Spinal cord (tissue), 10 donors: ENCODE data around the gene PPFIA3. TPM values are rescaled to one million over a fixed set of nuclear protein-coding genes. Genes with fewer than 3 reads are reported as not detected.
A peak's percentile ranks its signal among the peaks of the same experiment; 100 is the strongest.
"Not testable (repeated sequence)": the region's sequence is repeated elsewhere in the genome, so short reads cannot be mapped to it uniquely, and the experiment has no call there.

Experiments used
- DNase-seq, 6 donors: peaks; one replicate each; pipeline versions ENCODE4 v3.0.0 to v3.0.0-alpha.2; 2013 to 2015; ENCODE audit warnings: low spot score in 6 of 6, low read depth in 4 of 6
- H3K27ac ChIP-seq: one replicate; pipeline ENCODE4 v1.5.1; 2013; ENCODE audit warnings: low read depth, low read length, control low read depth
- H3K27me3 ChIP-seq: one replicate; pipeline ENCODE4 v1.6.1; 2013; ENCODE audit warnings: low read length; ENCODE audit not compliant: control insufficient read depth, insufficient read depth
- H3K36me3 ChIP-seq: one replicate; pipeline ENCODE4 v1.6.1; 2013; ENCODE audit warnings: low read length; ENCODE audit not compliant: control insufficient read depth, insufficient read depth
- H3K4me1 ChIP-seq: one replicate; pipeline ENCODE4 v1.6.1; 2013; ENCODE audit warnings: low read length; ENCODE audit not compliant: control insufficient read depth, insufficient read depth
- H3K4me3 ChIP-seq: one replicate; pipeline ENCODE4 v1.5.1; 2013; ENCODE audit warnings: low read depth, low read length, control low read depth
- H3K9me3 ChIP-seq: one replicate; pipeline ENCODE4 v1.6.1; 2013; ENCODE audit warnings: low read length; ENCODE audit not compliant: control insufficient read depth, insufficient read depth
- WGBS: methylation state at CpG from one replicate; pipeline ENCODE4 v1.1.5; 2013; ENCODE audit warnings: missing lambda C conversion rate; ENCODE audit not compliant: insufficient coverage; 5-methylcytosine and 5-hydroxymethylcytosine counted together
- long read RNA-seq, 4 donors: transcript quantifications; one replicate each; lab custom pipeline, GENCODE V29; 2026
- polyA plus RNA-seq, 2 donors: library from polyadenylated mRNA; unstranded; fragments of 120-200 nt; gene quantifications; one replicate each; pipeline ENCODE4 v1.2.1, GENCODE V29; 2013; ENCODE audit not compliant: insufficient read length in 2 of 2
- total RNA-seq, 2 donors: library from RNA; depleted of rRNA in 1 of 2; stranded (reverse); fragments of 120-200 nt in 1 of 2; fragments of >200 nt in 1 of 2; gene quantifications; one replicate each; pipeline versions ENCODE4 v1.2.3 to v1.2.4, GENCODE V29; 2013 to 2014
- donor health status: healthy.

Gene PPFIA3
- total RNA-seq (10 to 100 TPM; 21.1 to 29.0 TPM), polyA plus RNA-seq (10 to 100 TPM; 83.1 to 92.2 TPM)
- long read RNA-seq, donor 1, full-length matches to known transcripts, result 8 of 8 reads
- long read RNA-seq, donor 1, partial matches to known transcripts, result 0 of 8 reads
- long read RNA-seq, donor 1, other reads (novel, unspliced or antisense), result 0 of 8 reads
- long read RNA-seq, donor 2, partial matches to known transcripts, result 0 of 1 reads
- long read RNA-seq, donor 2, other reads (novel, unspliced or antisense), result 0 of 1 reads
- long read RNA-seq, donor 3, partial matches to known transcripts, result 0 of 2 reads
- long read RNA-seq, donor 3, other reads (novel, unspliced or antisense), result 0 of 2 reads
- long read RNA-seq, donor 4, partial matches to known transcripts, result 0 of 2 reads
- long read RNA-seq, donor 4, other reads (novel, unspliced or antisense), result 0 of 2 reads

DNA sequence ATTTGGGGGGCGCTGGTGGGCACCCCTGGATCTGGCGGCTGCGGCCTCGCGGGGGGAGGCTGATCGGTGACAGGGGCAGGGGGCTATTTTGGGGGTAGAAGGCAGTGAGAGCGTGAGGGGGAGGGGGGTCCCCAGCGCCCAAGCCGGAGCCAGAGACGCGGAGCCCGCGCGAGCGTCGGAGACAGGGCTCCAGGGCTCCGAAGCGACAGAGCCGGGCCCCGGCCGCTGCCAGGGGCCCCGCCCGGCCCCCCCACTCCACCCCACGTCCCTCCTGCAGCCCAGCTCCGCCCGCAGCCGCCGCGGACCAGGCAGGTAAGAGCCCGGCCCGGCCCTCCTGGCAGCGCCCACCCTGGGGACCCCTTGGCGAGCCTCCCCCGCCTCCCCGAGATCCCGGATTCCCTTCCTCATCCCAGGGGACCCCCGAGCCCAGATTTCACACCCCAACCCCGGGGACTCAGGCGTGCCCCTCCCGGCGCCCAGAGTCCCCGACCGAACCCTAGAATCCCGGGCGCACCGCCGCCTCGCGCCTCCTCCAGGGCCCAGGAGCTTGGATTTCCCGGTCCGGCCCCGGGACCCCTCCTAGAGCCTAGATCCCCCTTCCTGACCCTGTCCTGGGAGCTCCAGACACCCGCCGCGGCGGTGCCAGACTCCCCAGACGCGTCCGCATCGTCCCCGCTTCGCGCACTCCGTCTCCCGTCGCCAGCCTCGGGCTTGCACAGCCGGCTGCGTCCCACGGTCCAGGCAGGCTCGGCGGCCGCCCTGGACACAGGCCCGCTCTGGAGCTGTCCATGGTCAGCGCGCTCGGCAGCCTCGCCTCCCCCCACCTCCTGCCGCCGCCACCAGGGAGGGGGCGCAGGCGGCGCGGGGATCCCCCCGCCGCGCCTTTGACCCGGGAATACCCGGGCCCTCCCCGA, at the start of gene PPFIA3:
Gene PPFIA3 (plus strand): TSS at position 134 of the 914 bp plus-strand sequence. CDS start 8,330 bp downstream, outside the sequence.
- H3K36me3 ChIP-seq, result peaks cover 18% of the 10 kb centered on the region
- peaks cover 5% of the 10 kb centered on the region for H3K27me3 ChIP-seq
- H3K9me3 ChIP-seq, result no peaks in the 10 kb centered on the region
- H3K27ac ChIP-seq, result peak within 1 kb of the TSS; percentile 93
- H3K4me1 ChIP-seq, result peaks cover 42% of the 10 kb centered on the region
- peak within 1 kb of the TSS; percentile 71 for H3K4me3 ChIP-seq
- peak in 2 of 6 donors; percentile 49 to 68 for DNase-seq
- under 1% methylated on average over 83 of the region's 90 CpGs for WGBS

GRCh38 chr19:49070416-49070815, 48.9 kb upstream of the PPFIA3 start:
- H3K4me1 ChIP-seq, result peaks cover 2% of the 10 kb centered on the region
- DNase-seq, result no peak
- H3K36me3 ChIP-seq, result no peaks in the 10 kb centered on the region
- 91% methylated on average over 19 of the region's 21 CpGs for WGBS
- peaks cover 67% of the 10 kb centered on the region for H3K27me3 ChIP-seq
- H3K27ac ChIP-seq, result no peak overlapping the region
- H3K4me3 ChIP-seq, result no peak overlapping the region
- no peaks in the 10 kb centered on the region for H3K9me3 ChIP-seq

- no peaks in the 10 kb centered on the region for H3K4me1 ChIP-seq
- H3K27ac ChIP-seq, result no peak overlapping the region
- no peaks in the 10 kb centered on the region for H3K36me3 ChIP-seq
- no peak overlapping the region for H3K4me3 ChIP-seq
- DNase-seq, result peak in 1 of 6 donors; percentile 53
- 3% methylated on average over 90 of the region's 93 CpGs for WGBS
- no peaks in the 10 kb centered on the region for H3K9me3 ChIP-seq
- H3K27me3 ChIP-seq, result peaks cover 53% of the 10 kb centered on the region
Observed at GRCh38 chr19:49071860-49072547, 47.3 kb upstream of the PPFIA3 start.

DNA sequence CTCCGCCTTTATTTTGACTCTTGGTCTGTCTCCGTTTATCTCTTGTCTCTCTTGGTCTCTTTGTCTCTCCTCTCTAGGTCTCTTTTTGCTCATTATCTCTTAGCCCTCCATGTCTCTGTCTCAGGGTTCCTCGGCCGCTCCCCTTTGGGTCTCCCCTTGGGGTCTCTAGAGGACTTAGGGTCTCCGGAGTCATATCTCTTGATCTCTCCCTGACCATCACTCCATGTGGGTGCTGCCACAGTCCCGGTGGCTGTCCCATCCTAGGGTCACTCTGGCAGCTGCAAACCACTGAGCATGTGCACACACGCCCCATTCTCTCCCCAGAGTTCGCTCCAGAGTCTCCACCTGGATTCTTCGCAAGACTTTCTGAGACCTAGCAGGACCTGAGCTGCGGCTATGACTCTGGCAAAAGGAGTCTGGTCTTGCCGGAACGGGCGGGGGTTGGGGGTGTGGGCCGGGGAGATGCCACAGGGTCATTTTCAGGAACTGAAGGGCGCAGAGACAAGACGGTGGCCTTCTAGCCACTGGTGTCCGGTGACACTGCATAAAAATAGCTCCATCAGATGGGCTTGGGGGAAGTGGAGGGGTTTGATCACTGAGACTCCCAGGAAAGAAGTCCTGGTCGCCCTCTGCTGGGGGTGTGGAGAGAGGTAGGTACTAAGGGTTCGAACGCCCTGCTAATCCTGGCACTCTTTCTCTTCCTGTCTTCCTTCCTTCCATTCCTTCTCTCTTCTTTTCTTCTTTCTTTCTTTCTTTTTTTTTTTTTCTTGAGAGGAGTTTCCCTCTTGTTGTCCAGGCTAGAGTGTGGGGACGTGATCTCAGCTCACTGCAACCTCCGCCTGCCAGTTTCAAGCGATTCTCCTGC, 45.6 kb upstream of the PPFIA3 start:
- no peak for DNase-seq
- WGBS, result 76% methylated on average over 17 of the region's 23 CpGs

DNA sequence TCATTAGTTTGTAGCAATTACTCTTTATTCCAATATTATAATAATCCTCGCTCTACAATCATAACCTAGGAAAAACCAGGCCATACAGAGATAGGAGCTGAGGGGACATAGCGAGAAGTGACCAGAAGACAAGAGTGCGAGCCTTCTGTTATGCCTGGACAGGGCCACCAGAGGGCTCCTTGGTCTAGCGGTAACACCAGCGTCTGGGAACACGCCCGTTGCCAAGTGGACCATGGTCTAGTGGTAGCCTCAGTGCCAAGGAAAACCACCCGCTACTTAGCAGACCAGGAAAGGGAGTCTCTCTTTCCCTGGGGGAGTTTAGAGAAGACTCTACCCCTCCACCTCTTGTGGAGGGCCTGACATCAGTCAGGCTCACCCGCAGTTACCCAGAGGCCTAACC, 44.5 kb upstream of the PPFIA3 start:
- not testable (repeated sequence) for H3K27ac ChIP-seq, H3K36me3 ChIP-seq, H3K4me3 ChIP-seq, H3K9me3 ChIP-seq, H3K4me1 ChIP-seq
- peaks cover 41% of the 10 kb centered on the region for H3K27me3 ChIP-seq
- WGBS, result 20% methylated on average over 6 of the region's 9 CpGs
- peak in 2 of 6 donors; percentile 61 to 67 for DNase-seq

More for the DNA sequence above, 45.6 kb upstream of the PPFIA3 start:
- Histone ChIP-seq H3K27ac (no peak overlapping the region), H3K36me3 (no peaks in the 10 kb centered on the region), H3K4me1 (no peaks in the 10 kb centered on the region), H3K9me3 (no peaks in the 10 kb centered on the region), H3K4me3 (no peak overlapping the region), H3K27me3 (peaks cover 47% of the 10 kb centered on the region)

DNA sequence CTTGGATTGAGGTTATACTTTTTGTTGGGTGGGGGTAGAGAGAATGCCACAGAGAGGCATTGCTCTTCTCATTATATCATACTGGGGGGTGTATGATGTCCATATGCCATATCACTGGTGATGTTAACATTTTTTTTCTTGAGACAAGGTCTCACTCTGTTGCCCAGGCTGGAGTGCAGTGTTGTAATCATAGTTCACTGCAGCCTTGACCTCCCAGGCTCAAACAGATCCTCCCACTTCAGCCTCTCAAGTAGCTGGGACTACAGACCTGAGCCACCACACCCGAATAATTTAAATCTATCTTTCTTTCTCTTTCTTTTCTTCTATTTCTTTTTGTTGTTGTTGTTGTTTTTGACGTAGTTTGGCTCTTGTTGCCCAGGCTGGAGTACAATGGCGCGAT, 39.0 kb upstream of the PPFIA3 start:
- Histone ChIP-seq H3K9me3 (no peaks in the 10 kb centered on the region), H3K36me3 (no peaks in the 10 kb centered on the region), H3K27me3 (no peaks in the 10 kb centered on the region), H3K27ac (no peak overlapping the region), H3K4me1 (peaks cover 6% of the 10 kb centered on the region), H3K4me3 (no peak overlapping the region)
- no peak for DNase-seq
- 100% methylated on average over 2 of the region's 4 CpGs for WGBS

GRCh38 chr19:49081273-49081672, 38.1 kb upstream of the PPFIA3 start:
- WGBS, result 70% methylated on average over 1 of the region's 1 CpG
- Histone ChIP-seq H3K4me3 (no peak overlapping the region), H3K36me3 (peaks cover 1% of the 10 kb centered on the region), H3K27me3 (no peaks in the 10 kb centered on the region), H3K27ac (no peak overlapping the region), H3K4me1 (peaks cover 12% of the 10 kb centered on the region), H3K9me3 (no peaks in the 10 kb centered on the region)
- no peak for DNase-seq

GRCh38 chr19:49084206-49085019, 34.9 kb upstream of the PPFIA3 start:
- H3K4me1 ChIP-seq, result peaks cover 19% of the 10 kb centered on the region
- H3K36me3 ChIP-seq, result peaks cover 19% of the 10 kb centered on the region
- H3K4me3 ChIP-seq, result peak overlapping the region; percentile 95
- no peak for DNase-seq
- no peaks in the 10 kb centered on the region for H3K27me3 ChIP-seq
- no peaks in the 10 kb centered on the region for H3K9me3 ChIP-seq
- 70% methylated on average over 17 of the region's 26 CpGs for WGBS
- H3K27ac ChIP-seq, result peak overlapping the region; percentile 88
